ENCODE results near the gene CTSO. TPM values are rescaled to one million over a fixed set of nuclear protein-coding genes. Genes with fewer than 3 reads are reported as not detected.
"Not testable (repeated sequence)": the region's sequence is repeated elsewhere in the genome, so short reads cannot be mapped to it uniquely, and the experiment has no call there.

The CTSO gene
- total RNA-seq, 1 donor from 2014 or later = 8.7 TPM

- DNase-seq = no peak
These were observed 1.3 kb upstream of the CTSO start for GRCh38 chr4:155954939-155955338.

- no peak for DNase-seq
These were observed 536 bp upstream of the CTSO start for GRCh38 chr4:155954118-155954685.

- DNase-seq = no peak
These were observed 1.2 kb downstream of the CTSO start for GRCh38 chr4:155952501-155952901.

- no peak for DNase-seq
These were observed 3.2 kb downstream of the CTSO start for GRCh38 chr4:155950461-155950860.

- no peak for DNase-seq
These were observed 5.1 kb downstream of the CTSO start for GRCh38 chr4:155948541-155948940.

- no peak for DNase-seq
These were observed 7.2 kb downstream of the CTSO start for GRCh38 chr4:155946486-155946885.

GRCh38 chr4:155944516-155944915 is 9.2 kb downstream of the CTSO start:
- no peak for DNase-seq

GRCh38 chr4:155943605-155944291 is 9.9 kb downstream of the CTSO start:
- no peak for DNase-seq

GRCh38 chr4:155941820-155942219 is 11.8 kb downstream of the CTSO start:
- no peak for DNase-seq

- DNase-seq = no peak
These were observed 12.4 kb downstream of the CTSO start for GRCh38 chr4:155941085-155941790.

GRCh38 chr4:155935389-155935986 is 18.2 kb downstream of the CTSO start:
- no peak for DNase-seq

GRCh38 chr4:155934634-155935033 is 19.0 kb downstream of the CTSO start:
- DNase-seq = not testable (repeated sequence)

- DNase-seq = no peak
These were observed 22.0 kb downstream of the CTSO start for GRCh38 chr4:155931634-155932033.

GRCh38 chr4:155930330-155930729 is 23.3 kb downstream of the CTSO start:
- DNase-seq = no peak

- no peak for DNase-seq
These were observed 23.8 kb downstream of the CTSO start for GRCh38 chr4:155929833-155930232.

GRCh38 chr4:155924637-155925036 is 29.0 kb downstream of the CTSO start:
- no peak for DNase-seq

- DNase-seq = no peak
These were observed 32.1 kb downstream of the CTSO start for GRCh38 chr4:155921597-155921996.

- no peak for DNase-seq
These were observed 38.9 kb downstream of the CTSO start for GRCh38 chr4:155914782-155915181.

GRCh38 chr4:155911905-155912304 is 41.8 kb downstream of the CTSO start:
- no peak for DNase-seq

GRCh38 chr4:155909615-155910226 is 43.9 kb downstream of the CTSO start:
- no peak for DNase-seq

GRCh38 chr4:155908187-155909139 is 45.2 kb downstream of the CTSO start:
- no peak for DNase-seq

GRCh38 chr4:155907556-155907955 is 46.1 kb downstream of the CTSO start:
- no peak for DNase-seq
